GM18951 (cell line): ENCODE results near the gene PUM1.

Experiments
- POLR2A ChIP-seq: IDR thresholded peaks from 4 replicates; pipeline ENCODE4 v1.6.1; 2011; ENCODE audit warnings: mild to moderate bottlenecking; ENCODE audit not compliant: insufficient read length, insufficient read depth; ENCODE audit errors: extremely low read depth
- in situ Hi-C: fragments of 300-500 bp; cut with MboI; formaldehyde crosslinking; loops from one replicate; pipeline ENCODE4 v1.12.0; 2022; ENCODE audit warnings: low sequenced_read_pairs, mixed read lengths, inconsistent platforms; ENCODE audit not compliant: unreplicated experiment

The PUM1 gene

DNA sequence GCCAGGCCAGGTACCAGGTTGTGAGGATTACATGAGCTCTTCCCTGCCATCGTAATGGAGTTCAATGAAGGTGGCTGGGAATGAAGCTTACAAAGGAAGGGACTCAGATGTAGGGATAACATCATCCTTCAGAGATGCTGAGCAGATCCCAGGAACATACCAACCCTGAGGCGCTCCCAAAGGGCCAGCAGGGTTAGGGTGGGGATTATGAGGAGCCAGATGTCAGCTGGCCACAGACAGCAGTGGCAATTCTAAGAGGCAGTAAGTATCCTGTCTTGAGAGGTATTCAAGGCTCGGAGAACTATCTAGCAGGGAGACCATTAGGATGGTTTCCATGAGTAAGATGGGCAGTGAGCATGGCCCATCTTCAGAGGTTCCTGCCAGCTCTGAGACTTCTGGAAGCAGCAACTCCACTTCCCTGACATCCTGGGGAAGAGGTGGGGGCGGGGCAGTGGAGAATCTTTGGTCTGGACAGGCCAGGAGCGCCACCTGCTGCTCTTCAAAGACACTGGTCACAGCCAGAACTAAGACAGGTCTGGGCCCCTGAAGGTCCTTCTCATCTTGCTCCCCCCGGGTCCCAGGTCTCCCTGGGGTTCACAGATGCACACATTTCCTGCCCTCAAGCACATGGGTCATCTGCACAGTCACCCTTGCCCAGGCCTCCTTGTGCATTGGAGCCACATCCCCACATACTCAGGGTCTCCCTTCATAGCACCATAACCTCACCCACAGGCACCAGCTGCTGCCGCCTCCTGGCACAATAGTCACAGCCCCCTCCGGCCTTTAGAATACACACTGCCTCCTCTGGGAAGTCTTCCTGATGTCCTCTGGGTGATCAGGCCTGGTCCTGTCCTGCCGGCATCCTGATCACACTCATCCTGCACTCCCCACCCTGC lies 154.2 kb downstream of the PUM1 start:
- no peak for TF ChIP-seq POLR2A
- in situ Hi-C loops = loop anchor here (5.0 to 10.0 kb wide), 3 partner anchors 34 to 187 kb away; partner anchors contain the start of gene MATN1

DNA sequence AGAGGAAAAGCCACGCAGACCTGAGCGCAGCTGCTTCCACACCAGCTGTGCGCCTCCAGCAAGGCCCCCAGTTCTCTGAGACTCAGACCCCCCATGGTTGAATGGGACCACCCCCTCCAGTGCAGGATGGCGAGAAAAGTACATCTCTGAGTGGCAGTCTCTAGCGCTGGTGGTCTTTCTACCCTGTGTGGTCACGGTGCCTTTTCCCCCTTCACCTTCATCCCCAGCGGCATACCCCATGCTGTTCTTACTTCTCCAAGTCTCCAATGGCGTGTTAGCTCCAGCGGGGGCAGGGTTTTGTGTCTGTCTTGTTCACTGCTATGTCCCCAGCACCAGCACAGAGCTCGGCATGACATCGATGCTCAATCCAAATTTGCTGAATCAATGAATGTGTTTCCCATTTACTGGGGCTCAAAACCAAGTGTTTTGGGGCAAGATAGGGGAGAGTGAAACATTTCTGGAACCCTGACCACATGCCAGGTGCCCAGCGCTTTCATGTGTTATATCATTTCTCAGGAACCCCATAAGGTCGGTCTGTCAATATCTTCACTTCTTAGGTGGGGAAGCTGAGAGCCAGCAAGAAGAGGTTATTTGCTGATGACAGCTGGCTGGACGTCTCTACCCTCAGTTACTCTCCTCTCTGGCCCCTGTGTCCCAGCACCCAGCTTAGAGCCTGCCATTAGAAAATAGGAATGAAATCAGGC lies 156.0 kb downstream of the PUM1 start:
- in situ Hi-C loops = loop anchor here (5.0 to 10.0 kb wide), 3 partner anchors 32 to 185 kb away; partner anchors contain the start of gene MATN1
- no peak for TF ChIP-seq POLR2A

DNA sequence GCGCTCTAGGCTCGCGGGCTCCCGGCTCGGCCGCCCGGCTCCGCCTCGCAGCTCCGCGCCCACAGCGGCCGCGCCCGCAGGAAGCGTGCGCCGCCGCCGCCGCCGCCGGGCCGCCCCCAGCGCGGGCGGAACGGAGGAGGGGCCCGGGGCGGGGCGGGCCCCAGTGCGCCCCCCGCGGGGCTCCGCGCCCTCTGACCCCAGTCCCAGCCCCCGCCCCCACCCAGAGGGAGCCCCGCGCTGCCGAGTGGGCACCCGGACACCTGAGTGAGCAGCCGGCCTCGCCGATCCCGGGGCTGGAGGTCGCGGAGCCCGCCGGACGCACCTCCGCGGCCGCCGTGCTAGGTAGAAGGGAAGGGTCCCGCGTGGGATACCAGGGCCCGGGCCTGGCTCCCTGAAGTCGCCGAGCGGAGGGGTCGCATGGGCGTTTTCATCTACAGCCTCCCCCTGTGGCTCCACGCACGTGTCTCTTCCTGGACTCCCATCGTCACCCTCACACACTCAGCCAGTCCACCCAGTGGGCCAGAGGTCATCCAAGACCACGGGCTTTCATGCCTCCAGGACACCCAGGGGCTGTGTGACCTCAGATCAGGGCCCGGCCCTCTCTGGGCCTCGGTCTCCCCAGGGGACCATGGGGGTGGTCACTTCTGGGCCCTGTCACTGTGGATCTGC lies 156.7 kb downstream of the PUM1 start, which contains the start of gene SDC3:
SDC3 (minus strand) TSS at position 63 of the 669 bp plus-strand sequence. CDS start 172 bp downstream, outside the sequence.
- in situ Hi-C loops = no loop called here
- no peak for TF ChIP-seq POLR2A

DNA sequence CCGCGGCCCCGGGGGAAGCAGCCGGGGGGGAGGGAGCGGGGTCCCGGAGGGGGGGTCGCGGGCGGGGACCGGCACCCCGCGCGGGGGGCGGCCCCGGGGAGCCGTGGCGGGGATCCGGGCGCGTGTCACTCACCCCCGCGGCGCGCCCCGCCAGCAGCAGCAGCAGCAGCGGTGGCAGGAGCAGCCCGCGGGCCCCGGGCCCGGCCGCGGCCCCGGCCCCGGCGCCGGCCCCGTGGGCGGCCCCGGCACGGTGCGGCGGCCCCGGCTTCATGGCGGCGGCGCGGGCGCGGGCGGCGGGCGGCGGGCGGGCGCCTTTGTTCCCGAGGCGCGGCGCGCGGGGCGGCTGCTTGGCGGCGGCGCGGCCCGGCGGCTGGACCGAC lies 157.2 kb downstream of the PUM1 start:
- in situ Hi-C loops = no loop called here
- TF ChIP-seq POLR2A = no peak

DNA sequence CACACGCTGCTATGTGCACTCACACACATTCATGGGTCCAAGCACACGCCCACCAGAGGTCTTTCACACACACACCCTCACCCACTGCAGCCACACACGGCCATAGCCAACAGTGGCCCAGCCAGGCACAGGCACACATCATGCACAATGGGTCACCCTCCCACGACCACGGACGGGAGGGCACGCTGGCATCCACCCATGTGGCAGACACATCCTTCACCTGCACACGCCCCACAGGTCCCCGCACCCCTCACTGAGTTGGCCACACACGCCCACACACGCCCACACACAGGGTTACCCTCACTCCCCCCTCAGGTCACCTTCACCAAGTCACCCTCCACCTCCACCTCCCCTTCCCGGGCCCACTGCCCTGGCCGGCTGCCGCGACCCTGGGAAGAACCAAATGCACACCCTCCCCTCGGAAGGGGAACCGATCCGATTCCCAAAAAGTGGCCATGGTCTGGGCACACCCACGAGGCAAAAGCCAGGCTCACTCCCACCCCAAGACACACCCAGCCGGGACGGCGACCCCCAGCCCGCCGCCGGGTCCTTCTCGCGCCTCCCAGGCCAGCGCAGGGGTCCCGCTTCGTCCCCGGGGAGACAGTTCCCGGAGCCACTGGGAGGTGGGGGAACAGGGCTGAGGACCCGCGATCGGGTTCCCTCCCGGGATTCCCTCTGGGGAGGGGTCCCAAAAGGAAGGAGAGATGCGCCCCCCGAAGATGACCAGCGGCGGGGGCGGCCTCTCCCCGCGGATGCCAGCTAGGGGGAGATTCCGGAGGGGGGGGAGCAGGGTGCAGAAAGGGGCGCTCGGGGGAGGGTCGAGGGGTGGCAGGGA lies 157.8 kb downstream of the PUM1 start:
- in situ Hi-C loops = no loop called here
- no peak for TF ChIP-seq POLR2A

DNA sequence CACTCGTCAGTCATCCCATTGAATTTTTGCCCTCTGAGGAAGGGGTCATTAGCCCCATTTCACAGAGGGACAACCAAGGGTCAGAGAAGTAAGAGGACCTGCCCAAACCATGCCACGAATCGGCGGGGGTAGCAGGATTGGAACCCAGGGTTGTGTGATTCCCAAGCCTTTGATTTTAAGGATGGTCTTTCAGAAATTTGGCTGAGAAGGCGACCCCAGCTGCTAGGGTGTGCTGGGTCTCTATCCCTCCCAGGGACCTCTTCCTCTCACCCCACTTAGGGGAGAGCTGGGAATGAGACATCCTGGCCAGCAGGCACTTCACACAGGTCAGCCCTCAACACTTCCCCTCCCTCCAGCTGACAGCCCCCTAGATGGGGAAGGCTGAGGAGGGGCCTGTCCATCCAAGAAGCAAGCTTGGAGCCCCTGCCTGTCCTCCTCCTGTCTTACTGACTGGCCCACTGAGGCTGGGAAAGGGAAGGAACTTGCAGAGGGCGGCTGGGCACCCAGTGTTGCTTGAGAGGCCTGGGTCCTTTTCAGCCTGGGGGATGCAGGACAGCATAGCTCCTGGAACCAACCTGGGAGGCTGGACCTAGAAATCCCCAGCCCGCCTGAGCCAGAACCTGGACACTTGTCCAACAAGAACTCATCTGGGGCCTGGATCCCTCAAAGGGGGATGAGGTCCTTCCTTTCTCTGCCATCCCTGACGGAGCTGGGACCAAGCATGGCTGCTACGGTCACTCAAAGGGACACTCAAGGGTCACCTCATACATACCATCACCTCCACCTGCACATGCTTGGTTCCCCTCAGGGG lies 158.7 kb downstream of the PUM1 start:
- TF ChIP-seq POLR2A = no peak
- in situ Hi-C loops = no loop called here

DNA sequence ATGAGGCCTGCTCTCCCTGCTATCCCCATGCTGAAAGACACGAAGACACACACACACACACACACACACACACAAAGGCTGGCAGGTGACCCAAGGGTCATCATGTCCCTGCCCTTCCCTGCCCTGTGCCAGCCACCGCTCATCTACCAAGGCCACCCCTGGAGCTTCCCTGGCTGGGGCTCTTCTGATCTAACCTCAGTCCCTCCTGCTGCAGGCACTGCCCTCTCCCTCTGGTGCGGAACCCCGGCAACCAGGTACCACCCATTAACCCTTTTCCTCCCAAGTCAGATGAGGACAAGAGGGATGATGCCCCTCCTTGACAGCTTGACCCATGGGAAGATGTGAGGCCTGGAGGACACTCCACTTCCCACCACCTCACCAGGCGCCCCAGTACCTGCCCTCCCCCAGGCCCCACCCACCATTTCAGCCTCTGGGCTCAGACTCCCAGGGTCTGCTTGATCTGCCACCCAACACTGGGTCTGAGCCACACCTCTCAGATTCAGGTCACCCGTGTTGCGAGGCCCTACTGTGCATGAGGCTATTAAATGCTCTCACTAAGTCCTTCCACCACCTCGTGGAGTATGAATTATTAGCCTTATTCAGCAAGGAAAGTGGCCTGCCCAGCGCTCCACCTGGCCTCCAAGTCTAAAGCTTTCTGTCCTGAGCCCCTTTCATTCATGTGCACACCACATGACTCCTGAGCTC lies 159.4 kb downstream of the PUM1 start:
- in situ Hi-C loops = no loop called here

DNA sequence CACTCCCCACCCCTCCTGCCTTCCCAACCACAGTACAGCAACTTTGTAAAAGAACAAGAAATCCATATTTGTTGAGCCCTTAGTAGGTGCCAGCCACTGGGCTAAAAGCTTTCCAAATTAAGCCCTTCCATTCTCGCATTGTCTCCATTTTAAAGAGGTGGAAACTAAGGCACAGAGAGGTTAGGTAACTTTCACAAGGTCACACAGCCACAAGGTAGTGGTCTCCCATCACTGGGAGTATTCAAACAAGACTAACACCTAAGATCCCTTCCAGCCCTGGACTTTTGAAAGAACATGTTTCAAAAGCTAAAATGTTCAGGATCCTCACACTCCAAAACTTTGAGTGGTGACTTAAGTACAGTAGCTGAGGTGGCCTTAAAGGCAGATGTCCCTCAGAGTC lies 160.1 kb downstream of the PUM1 start:
- no peak for TF ChIP-seq POLR2A
- in situ Hi-C loops = no loop called here

More for the DNA sequence above, 159.4 kb downstream of the PUM1 start:
- no peak for TF ChIP-seq POLR2A

DNA sequence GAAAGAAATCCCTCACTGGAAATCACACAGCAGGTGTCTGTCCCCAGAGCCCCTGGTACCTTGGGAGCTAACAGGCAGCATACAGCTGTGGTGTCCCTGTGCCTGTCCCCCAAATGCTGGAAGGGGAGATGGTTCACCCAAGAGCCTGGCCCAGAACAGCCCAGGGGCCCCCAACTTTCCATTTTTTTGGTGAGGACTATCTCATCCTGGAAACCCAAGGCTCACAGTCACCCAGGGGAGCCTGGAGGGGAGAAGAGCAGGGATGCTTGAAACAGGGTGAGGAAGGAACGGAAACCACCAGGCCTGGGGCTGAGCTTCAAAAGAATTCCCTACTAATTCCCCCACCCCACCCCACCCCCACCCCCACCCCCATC lies 160.6 kb downstream of the PUM1 start:
- in situ Hi-C loops = no loop called here
- no peak for TF ChIP-seq POLR2A

DNA sequence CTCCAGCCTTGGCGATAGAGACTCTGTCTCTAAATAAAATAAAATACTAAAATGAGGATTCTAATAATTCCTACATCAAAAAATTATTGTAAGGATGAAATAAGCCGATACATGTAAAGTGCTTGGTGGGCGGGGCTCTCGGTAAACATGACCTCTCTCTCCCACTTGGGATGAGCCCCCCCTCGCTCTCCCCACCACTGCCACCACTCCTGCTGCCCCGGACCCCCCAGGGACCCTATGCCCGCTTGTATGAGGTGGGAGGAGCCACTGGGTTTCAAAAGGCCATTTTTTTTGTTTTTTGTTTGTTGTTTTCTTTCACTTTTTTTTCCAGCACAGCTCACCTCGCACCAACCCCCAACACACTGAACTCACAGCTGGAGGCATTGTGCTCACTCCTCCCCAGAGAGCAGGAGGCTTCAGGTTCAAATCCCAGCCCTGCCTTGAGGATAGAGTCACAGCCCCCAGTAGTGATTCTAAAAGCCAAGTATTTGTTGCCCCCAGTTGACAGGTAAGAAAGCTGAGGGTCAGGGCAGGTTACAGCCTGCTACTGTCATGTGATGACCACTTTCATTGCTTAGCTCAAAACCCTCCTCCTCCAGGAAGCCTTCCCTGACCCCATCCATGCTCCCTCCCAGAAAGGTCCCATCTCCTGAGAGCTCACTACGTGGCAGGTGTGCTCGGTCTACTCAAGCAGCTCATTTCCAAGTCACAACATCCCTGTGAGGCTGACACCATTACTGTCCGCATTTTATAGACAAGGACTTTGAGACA lies 161.1 kb downstream of the PUM1 start:
- no peak for TF ChIP-seq POLR2A
- in situ Hi-C loops = no loop called here
